Endodermal cell (in vitro differentiated cells): ENCODE data around the gene SMPDL3A. TPM values are rescaled to one million over a fixed set of nuclear protein-coding genes. Genes with fewer than 3 reads are reported as not detected.

ENCODE experiments used
- DNase-seq: peaks from one replicate; pipeline ENCODE4 v3.0.0-alpha.2; 2017
- H3K27ac ChIP-seq: 2 replicates; pipeline ENCODE4 v1.5.1; 2013; ENCODE audit warnings: mild to moderate bottlenecking, low read depth, low read length, moderate library complexity
- H3K27me3 ChIP-seq: 2 replicates; pipeline ENCODE4 v1.6.1; 2013; ENCODE audit warnings: mild to moderate bottlenecking, low read length, moderate library complexity; ENCODE audit not compliant: insufficient read depth, control insufficient read depth, poor library complexity, severe bottlenecking
- H3K36me3 ChIP-seq: 2 replicates; pipeline ENCODE4 v1.7.0; 2013; ENCODE audit warnings: mild to moderate bottlenecking, low read length, moderate library complexity; ENCODE audit not compliant: control insufficient read depth, insufficient read depth
- H3K4me1 ChIP-seq: one replicate; pipeline ENCODE4 v1.7.0; 2013; ENCODE audit warnings: low read length; ENCODE audit not compliant: control insufficient read depth, insufficient read depth
- H3K4me3 ChIP-seq: 2 replicates; pipeline ENCODE4 v1.5.1; 2013; ENCODE audit warnings: mild to moderate bottlenecking, low read length, moderate library complexity
- H3K9ac ChIP-seq: 2 replicates; pipeline ENCODE4 v1.6.1; 2013; ENCODE audit warnings: mild to moderate bottlenecking, low read length, moderate library complexity; ENCODE audit not compliant: poor library complexity, severe bottlenecking; ENCODE audit errors: extremely low read depth
- H3K9me3 ChIP-seq: 2 replicates; pipeline ENCODE4 v1.6.1; 2013; ENCODE audit warnings: mild to moderate bottlenecking, low read length, moderate library complexity; ENCODE audit not compliant: control insufficient read depth
- H3K27ac Mint-ChIP-seq: 2 replicates; pipeline ENCODE4 v1.8.0; 2020; ENCODE audit warnings: mixed read lengths
- H3K27me3 Mint-ChIP-seq: 2 replicates; pipeline ENCODE4 v1.8.0; 2021; ENCODE audit warnings: mild to moderate bottlenecking, mixed read lengths; ENCODE audit not compliant: insufficient read depth
- H3K36me3 Mint-ChIP-seq: 2 replicates; pipeline ENCODE4 v1.8.0; 2020; ENCODE audit warnings: low read depth, mixed read lengths
- H3K4me1 Mint-ChIP-seq: 2 replicates; pipeline ENCODE4 v1.8.0; 2020; ENCODE audit warnings: mixed read lengths
- H3K4me3 Mint-ChIP-seq: 2 replicates; pipeline ENCODE4 v1.8.0; 2020; ENCODE audit warnings: mild to moderate bottlenecking, moderate library complexity, mixed read lengths
- H3K9me3 Mint-ChIP-seq: 2 replicates; pipeline ENCODE4 v1.8.0; 2020; ENCODE audit warnings: mild to moderate bottlenecking, mixed read lengths
- WGBS, 2 experiments: methylation state at CpG; one replicate each; pipeline versions ENCODE4 v1.1.5 to v1.1.7; 2013; ENCODE audit warnings: missing lambda C conversion rate in 2 of 2, mixed read lengths in 1 of 2; ENCODE audit not compliant: insufficient coverage in 1 of 2, insufficient read length in 1 of 2; 5-methylcytosine and 5-hydroxymethylcytosine counted together
- total RNA-seq, 2 donors: library from RNA; stranded (reverse); fragmentation: NEBNext Ultra II Directional in 1 of 2; extraction: Animal tissue kit (Norgen Biotek cat#: 25700) in 1 of 2; gene quantifications; 2 replicates in 1 of 2; 3 replicates in 1 of 2; pipeline ENCODE4 v1.2.1, GENCODE V29; 2021
- TF ChIP-seq, protein P1 (sequence below): fragments of 200-600 bp; sonication (generic); conservative IDR thresholded peaks from 2 replicates; pipeline ENCODE4 v1.5.0; 2021; ENCODE audit warnings: antibody characterized with exemption, mild to moderate bottlenecking

SMPDL3A gene
- total RNA-seq, 2 donors from 2014 or later: 2.8 to 3.2 TPM

DNA sequence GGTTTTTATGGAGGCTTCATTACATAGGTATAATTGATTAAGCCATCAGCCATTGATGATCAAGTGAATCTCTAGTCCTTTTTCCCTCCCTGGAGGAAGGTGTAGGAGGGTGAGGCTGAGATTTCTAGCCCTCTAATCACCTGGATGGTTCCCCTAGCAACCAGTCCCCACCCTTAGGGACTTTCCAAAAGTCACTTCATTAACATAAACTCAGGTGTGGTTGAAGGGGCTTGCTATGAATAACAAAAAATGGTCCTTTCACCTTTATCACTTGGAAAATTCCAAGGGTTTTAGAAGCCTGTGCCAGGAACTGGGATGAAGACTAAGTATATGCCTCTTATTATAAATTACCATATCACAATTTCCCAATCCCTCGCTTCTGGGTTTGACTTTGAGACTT, 40.4 kb downstream of the SMPDL3A start:
- Mint-ChIP-seq H3K9me3 (no peaks in the 10 kb centered on the region), H3K36me3 (no peaks in the 10 kb centered on the region), H3K4me1 (peaks cover 14% of the 10 kb centered on the region), H3K27me3 (no peaks in the 10 kb centered on the region), H3K27ac (no peak overlapping the region), H3K4me3 (no peak overlapping the region)
- Histone ChIP-seq H3K9me3 (no peaks in the 10 kb centered on the region), H3K4me1 (no peaks in the 10 kb centered on the region), H3K36me3 (no peaks in the 10 kb centered on the region), H3K9ac (no peak overlapping the region), H3K27ac (no peak overlapping the region), H3K4me3 (no peak overlapping the region), H3K27me3 (no peaks in the 10 kb centered on the region)
- TF ChIP-seq, protein P1, sequence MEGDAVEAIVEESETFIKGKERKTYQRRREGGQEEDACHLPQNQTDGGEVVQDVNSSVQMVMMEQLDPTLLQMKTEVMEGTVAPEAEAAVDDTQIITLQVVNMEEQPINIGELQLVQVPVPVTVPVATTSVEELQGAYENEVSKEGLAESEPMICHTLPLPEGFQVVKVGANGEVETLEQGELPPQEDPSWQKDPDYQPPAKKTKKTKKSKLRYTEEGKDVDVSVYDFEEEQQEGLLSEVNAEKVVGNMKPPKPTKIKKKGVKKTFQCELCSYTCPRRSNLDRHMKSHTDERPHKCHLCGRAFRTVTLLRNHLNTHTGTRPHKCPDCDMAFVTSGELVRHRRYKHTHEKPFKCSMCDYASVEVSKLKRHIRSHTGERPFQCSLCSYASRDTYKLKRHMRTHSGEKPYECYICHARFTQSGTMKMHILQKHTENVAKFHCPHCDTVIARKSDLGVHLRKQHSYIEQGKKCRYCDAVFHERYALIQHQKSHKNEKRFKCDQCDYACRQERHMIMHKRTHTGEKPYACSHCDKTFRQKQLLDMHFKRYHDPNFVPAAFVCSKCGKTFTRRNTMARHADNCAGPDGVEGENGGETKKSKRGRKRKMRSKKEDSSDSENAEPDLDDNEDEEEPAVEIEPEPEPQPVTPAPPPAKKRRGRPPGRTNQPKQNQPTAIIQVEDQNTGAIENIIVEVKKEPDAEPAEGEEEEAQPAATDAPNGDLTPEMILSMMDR: no peak
- no peak for DNase-seq
- WGBS, 2 experiments: 100% methylated on average over 1 of the region's 1 CpG; no CpG with 5 or more reads in 1 of the 2 experiments

DNA sequence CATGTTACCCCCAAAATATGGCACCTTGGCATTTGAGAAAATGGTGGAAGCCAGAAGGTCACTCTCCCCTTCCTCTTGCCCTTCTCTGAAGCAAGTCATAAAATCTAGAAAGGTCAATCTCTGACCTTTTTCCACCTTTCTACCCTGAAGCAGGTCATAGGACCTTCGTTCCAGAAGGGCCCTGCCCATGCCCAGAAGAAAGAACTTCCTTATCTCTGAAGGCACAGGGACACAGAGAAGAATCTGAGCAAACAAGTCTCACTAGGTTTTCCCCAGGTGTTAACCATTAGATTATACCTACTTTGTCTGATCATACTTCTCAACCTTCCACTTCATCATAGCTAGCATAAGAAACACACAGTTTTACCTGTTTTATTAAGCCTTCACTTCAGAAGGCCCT, 42.5 kb downstream of the SMPDL3A start:
- Mint-ChIP-seq H3K27ac (no peak overlapping the region), H3K9me3 (no peaks in the 10 kb centered on the region), H3K36me3 (no peaks in the 10 kb centered on the region), H3K4me1 (peaks cover 14% of the 10 kb centered on the region), H3K27me3 (peaks cover 3% of the 10 kb centered on the region), H3K4me3 (no peak overlapping the region)
- no peak for DNase-seq
- no peaks in the 10 kb centered on the region for H3K4me1 ChIP-seq
- no peaks in the 10 kb centered on the region for H3K9me3 ChIP-seq
- TF ChIP-seq, protein P1: no peak
- no peak overlapping the region for H3K27ac ChIP-seq
- H3K4me3 ChIP-seq: no peak overlapping the region
- WGBS, 2 experiments: 94% methylated on average over 1 of the region's 1 CpG; no CpG with 5 or more reads in 1 of the 2 experiments
- H3K27me3 ChIP-seq: no peaks in the 10 kb centered on the region
- H3K36me3 ChIP-seq: no peaks in the 10 kb centered on the region
- no peak overlapping the region for H3K9ac ChIP-seq

DNA sequence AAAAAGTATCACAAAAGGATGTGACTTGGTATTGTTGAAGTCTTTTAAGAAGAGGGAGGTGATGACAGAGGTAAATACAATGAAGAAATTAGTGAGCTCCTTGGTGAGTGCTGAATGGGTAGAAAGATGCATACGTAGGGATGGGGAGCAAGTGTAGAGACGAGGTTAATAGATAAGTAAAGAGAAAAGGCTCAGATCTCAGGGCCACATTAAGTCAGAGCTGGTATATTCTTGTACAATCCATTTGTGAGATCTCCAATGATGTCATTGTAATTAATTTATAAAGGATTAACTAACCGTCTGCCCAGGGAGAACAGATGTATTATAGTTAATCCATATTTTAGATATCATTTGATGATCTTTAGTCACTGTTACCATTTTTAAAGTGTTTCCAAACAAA, 43.4 kb downstream of the SMPDL3A start:
- Histone ChIP-seq H3K4me3 (no peak overlapping the region), H3K27ac (peak overlapping the region; percentile 83), H3K9me3 (no peaks in the 10 kb centered on the region), H3K4me1 (no peaks in the 10 kb centered on the region), H3K9ac (no peak overlapping the region), H3K27me3 (no peaks in the 10 kb centered on the region), H3K36me3 (no peaks in the 10 kb centered on the region)
- Mint-ChIP-seq H3K36me3 (no peaks in the 10 kb centered on the region), H3K4me1 (peaks cover 14% of the 10 kb centered on the region), H3K9me3 (no peaks in the 10 kb centered on the region), H3K27me3 (peaks cover 3% of the 10 kb centered on the region), H3K27ac (no peak overlapping the region), H3K4me3 (no peak overlapping the region)
- DNase-seq: no peak
- TF ChIP-seq, protein P1: no peak
- 76 to 89% methylated on average over 2 of the region's 3 CpGs for WGBS, 2 experiments
